GM18861 (cell line): ENCODE results near the gene CORO2A.

Experiments used
- ATAC-seq: cut with Tn5 transposase; IDR thresholded peaks from one replicate; pipeline ENCODE4 v1.9.1; 2021; ENCODE audit not compliant: unreplicated experiment

The CORO2A gene

GRCh38 chr9:98193336-98193944, 1.0 kb upstream of the CORO2A start:
- ATAC-seq: no peak

DNA sequence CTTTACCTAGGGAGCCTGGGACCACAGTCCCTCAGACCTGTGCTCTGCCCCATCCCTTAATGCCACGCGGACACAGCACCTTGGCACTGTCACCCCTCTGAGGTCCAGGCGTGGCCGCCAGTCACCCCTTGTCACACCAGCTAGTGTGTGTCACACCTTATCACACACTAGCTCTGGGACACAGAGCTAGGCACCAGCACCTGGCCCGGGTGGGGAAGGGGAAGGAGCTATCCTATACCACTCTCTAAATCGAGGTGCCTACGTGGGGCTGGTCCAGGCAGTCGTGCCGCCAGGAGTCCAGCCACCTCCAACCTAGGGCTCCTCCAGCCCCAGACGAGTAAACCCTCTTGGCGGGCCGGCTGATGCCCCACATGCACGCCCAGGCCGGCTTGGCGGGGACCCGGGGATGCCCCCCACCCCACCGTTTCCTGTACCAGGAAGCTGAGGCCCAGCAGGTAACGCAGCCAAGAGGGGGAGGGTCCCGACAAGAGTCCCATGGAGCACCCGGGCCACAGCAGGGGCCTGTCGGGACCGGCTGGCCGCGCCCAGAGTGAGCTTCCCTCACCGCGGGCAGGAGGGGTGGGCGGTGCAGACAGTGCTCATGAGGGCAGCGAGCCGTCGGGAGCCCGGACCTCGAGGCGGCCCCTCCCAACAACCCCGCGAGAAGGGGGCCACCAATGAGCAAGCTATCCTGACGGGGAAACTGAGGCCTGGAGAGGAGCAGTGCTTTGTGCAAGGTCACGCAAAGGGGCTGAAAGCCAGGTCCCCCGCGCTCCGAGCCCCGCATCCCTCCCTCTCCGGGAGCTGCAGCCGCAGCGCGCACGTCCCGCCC, 550 bp downstream of the CORO2A start:
- ATAC-seq: peak; percentile 13

DNA sequence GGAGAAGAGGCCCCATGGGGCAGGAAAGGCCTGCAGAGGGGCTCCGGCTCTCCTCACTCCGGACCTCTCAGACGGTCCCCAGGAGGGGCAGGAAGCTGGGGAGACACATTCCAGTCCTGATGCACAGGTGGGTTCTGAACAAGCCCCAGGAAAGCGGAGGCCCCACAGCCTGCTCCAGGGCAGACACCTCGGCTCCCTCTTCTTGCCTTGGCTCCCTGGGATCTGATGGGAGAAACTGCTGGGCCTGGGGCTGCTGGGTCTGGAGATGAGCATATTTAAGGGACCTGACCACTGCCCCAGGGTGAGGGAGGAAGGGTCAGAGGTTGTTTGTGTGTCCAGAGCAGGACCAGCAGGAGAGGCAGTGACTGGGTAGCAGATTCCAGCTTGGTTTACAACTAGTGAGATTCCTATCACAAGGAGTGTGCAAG, 1.2 kb downstream of the CORO2A start:
- no peak for ATAC-seq

- ATAC-seq: no peak
Observed at GRCh38 chr9:98190757-98191105, 1.7 kb downstream of the CORO2A start.

GRCh38 chr9:98189412-98189811, 3.0 kb downstream of the CORO2A start:
- no peak for ATAC-seq

DNA sequence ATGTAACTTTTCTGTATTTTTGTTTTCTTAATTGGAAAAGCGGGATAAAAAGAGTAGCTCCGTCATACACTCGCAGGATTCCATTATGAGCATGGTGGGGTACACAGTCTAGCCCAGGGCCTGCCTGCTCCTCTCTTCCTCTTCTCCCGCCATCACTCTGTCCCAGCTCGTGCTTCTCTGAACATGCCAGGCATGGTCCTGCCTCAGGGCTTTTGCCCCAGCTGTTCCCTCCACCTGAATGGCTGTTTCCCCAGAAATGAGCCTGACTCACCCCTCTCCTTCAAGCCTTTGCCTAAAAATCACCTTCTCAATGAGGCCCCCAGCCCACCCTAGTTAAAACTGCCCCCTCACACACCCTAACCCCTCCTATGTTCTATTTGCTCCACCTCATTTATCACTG, 4.5 kb downstream of the CORO2A start:
- no peak for ATAC-seq

GRCh38 chr9:98186236-98186635, 6.2 kb downstream of the CORO2A start:
- no peak for ATAC-seq

GRCh38 chr9:98185611-98186171, 6.7 kb downstream of the CORO2A start:
- no peak for ATAC-seq

DNA sequence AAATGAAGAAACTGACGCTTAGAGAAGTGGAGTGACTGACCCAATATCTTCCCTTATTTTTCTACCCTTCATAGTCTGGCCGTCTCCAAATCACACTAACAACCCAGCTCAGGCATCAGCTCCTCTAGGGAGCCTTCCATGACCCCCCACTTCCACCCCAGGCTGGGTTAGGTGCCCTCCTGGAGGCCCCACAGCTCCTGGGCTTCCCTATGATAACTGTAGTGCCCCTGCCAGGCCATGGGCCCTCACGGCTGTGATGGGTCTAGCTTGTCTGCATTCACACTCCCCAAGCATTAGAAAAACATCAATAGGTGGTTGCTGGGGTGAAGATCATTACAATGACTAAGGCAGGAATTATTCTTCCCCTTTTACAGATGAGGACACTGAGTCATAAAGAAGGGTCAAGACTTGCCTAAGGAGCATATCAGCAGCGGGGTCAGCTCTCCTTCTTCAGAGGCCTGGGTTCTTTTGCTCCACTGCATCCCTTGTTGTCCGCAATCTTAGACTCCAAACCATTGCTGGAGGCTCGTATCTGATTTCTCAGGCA, 7.3 kb downstream of the CORO2A start:
- ATAC-seq: no peak

DNA sequence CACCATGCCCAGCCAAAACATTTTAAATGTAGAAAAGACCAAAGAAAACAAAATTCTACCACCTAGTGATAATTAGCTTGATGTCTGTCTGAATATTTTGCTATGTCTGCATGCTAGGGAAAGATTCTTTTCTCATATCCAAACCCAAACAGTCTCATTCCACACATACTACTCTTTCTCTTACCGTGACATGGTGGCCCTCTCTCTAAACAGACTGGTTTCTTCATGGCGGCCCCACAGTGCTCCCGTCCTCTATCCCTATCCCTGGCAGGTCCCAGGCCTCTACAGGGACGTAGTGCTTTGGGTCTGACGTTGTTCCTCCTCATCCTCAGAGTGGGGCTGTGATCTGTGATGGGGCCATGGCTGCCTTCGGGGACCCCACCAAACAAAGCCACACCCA, 8.1 kb downstream of the CORO2A start:
- ATAC-seq: no peak

GRCh38 chr9:98182889-98183599, 9.4 kb downstream of the CORO2A start:
- no peak for ATAC-seq

DNA sequence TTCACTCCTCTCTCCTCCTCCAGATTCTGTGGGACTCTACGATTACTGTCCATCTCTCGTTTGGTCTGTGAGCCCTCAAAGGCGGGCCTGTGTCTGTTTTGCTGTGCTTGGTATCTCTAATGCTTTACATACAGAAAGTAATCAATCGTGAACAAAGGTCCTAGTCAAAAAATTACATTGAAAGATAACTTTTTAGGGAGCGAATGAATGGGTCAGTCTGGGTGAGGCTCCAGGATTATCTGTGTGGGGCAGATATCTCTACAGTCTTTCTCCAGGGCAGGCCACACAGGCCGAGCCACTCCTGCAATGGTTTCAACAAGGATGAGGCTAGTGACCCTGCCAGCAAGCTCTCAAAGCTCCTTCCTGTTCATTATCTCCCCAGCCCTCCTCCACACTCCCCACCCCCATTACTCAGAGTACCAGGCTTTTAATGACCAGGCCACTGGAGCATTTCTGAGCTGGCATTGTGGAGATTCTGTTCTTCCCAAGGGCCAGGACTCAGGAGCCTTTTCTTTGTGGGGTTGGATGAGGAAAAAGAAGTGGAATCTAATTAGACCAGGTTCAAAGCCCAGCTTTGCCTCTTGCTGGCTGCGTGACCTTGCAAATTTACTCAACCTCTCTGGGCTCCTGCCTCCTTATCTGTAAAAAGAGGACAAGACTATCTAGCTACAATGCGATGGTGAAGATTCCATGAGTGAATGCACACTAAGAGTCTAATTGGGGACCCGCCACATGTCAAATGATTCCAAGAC, 10.2 kb downstream of the CORO2A start:
- ATAC-seq: no peak

DNA sequence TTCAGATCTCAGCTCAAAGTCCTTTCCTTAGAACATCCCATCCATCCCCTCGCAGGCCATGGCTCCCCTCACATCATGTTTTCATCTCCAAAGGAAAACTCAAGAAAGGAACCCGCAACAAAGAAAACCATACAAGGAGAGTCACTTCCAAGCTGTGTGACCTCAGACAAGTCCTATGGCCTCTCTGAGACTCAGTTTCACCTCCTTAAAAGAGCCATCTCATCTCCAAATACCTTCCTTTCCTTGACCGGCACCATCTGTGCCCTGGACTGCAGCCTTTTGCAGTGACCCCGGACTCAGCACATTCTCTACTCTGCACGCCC, 10.7 kb downstream of the CORO2A start:
- no peak for ATAC-seq

DNA sequence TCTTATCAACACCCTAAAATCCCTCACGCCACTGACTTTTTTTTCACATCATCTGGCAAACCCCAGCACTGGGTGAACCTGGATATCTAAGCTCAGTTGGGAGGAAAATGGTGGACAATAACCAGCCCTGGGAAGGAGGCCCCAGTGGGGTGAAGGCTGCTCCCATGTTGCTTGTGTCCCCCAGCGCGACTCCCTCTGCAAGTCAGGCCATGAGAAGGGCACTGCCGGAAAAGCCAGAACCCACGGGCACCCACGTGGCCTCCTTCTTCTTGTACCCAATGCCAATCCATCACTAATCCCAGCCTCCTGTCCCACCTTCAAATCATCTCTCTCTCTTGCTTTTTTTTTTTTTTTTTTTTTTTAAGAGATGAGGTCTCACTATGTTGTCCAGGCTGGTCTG, 11.4 kb downstream of the CORO2A start:
- no peak for ATAC-seq

GRCh38 chr9:98178874-98179850, 13.3 kb downstream of the CORO2A start:
- ATAC-seq: no peak

DNA sequence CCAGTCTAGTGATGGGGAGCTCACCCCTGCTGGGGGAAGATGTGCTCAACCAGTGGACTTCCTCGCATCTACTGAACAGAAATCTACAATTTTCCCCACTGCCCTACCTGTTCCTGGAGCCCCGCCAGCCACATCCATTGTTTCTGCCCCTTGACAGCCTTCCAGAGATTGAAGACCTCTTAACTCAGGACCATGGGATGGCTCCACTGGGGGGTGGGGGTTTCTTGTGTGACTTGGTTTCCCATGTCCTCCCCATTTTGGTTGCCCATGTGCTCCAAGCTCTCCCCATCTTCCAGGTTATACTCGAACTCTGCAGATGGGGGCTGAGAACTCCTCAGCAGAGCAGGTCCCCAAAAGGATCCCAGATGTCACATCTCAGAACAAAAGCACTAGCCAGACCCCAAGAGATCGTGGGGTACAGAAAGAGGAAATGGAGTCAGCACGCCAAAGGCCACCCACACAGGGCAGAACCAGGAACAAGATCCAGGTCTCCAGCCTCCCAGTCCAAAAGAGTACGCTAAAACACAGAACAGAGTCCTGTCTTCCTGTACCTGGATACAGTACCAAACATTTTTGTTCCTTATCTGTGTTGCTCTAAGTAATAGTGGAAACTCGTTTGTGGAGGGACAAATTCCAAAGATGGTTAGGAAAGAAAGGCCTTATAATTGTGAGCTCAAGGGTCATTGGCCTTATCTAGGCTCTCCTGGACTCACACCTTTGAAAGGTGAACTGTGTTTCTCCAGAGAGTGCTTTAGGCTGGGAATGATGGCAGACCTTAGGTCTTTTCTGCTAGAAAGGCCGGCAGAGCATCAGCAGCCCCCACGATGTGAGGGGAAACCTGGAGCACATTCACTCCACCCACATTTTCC, 15.8 kb downstream of the CORO2A start:
- ATAC-seq: no peak

- no peak for ATAC-seq
Observed at GRCh38 chr9:98175762-98176161, 16.7 kb downstream of the CORO2A start.

DNA sequence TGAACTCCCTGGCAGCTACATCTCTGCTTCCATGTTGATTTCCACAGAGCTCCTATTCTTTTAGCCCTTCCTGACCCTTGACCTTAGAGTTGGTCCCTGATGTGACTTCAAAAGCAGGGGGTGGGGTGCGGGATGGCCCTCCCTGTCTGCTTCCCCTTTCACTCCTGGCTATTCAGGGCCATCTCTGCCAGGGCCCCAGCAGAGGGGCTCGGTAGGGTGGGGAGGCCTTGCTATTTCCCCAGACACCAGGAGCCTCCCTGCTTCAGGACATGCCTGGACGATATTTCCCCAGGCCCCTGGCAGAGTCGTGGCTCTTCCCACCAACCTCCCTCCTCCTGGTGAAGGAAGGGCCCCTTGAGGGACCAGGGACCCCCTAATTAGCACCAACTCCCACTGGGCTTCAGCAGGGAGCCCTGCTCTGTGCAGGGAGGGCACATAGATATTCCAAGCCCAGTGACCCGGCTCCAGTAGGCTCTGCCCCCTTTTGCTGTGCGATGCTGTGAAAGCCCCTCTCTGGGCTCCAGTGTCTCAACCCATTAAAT, 17.3 kb downstream of the CORO2A start:
- ATAC-seq: no peak
